GM23338 (cell line): ENCODE data around the gene TENM4. TPM values are rescaled to one million over a fixed set of nuclear protein-coding genes. Genes with fewer than 3 reads are reported as not detected.
A peak's percentile ranks its signal among the peaks of the same experiment; 100 is the strongest.

Experiments
- ATAC-seq: fragments of 200-7000 bp; cut with Tn5 transposase; 3 replicates; pipeline ENCODE4 v1.9.1; 2020
- DNase-seq: peaks from one replicate; pipeline ENCODE4 v3.0.0-alpha.2; 2015; ENCODE audit warnings: low spot score
- H2AFZ ChIP-seq: fragments of 200-600 bp; sonication (generic); 2 replicates; pipeline ENCODE4 v1.8.0; 2016; ENCODE audit warnings: antibody characterized with exemption, mild to moderate bottlenecking, moderate library complexity
- H3F3A ChIP-seq: fragments of 200-600 bp; sonication (generic); replicated peaks from 2 replicates; pipeline ENCODE4 v1.8.0; 2017; ENCODE audit warnings: antibody characterized with exemption, mixed run types, low read depth
- H3K27ac ChIP-seq: fragments of 200-600 bp; sonication (generic); 2 replicates; pipeline ENCODE4 v1.6.1; 2016; ENCODE audit warnings: low read depth
- H3K27me3 ChIP-seq: fragments of 200-600 bp; sonication (generic); 2 replicates; pipeline ENCODE4 v1.8.0; 2016; ENCODE audit warnings: mild to moderate bottlenecking, mixed run types, moderate library complexity; ENCODE audit not compliant: insufficient read depth
- H3K36me3 ChIP-seq: fragments of 200-600 bp; sonication (generic); 2 replicates; pipeline ENCODE4 v1.8.0; 2016; ENCODE audit warnings: mild to moderate bottlenecking; ENCODE audit not compliant: insufficient read depth
- H3K4me1 ChIP-seq: fragments of 200-600 bp; sonication (generic); 2 replicates; pipeline ENCODE4 v1.8.0; 2016; ENCODE audit warnings: mild to moderate bottlenecking, moderate library complexity; ENCODE audit not compliant: insufficient read depth
- H3K4me2 ChIP-seq: fragments of 200-600 bp; sonication (generic); 2 replicates; pipeline ENCODE4 v1.7.1; 2017; ENCODE audit warnings: mixed run types
- H3K4me3 ChIP-seq: fragments of 200-600 bp; sonication (generic); 2 replicates; pipeline ENCODE4 v1.6.1; 2016; ENCODE audit warnings: mixed run types
- H3K79me2 ChIP-seq: fragments of 200-600 bp; sonication (generic); replicated peaks from 2 replicates; pipeline ENCODE4 v1.8.0; 2017; ENCODE audit warnings: mild to moderate bottlenecking; ENCODE audit not compliant: insufficient read depth
- H3K9me2 ChIP-seq: fragments of 200-600 bp; sonication (generic); 2 replicates; pipeline ENCODE4 v1.8.0; 2017; ENCODE audit not compliant: insufficient read depth
- H4K20me1 ChIP-seq: fragments of 200-600 bp; sonication (generic); replicated peaks from 2 replicates; pipeline ENCODE4 v1.8.0; 2017; ENCODE audit warnings: mild to moderate bottlenecking; ENCODE audit not compliant: insufficient read depth
- H3K27ac Mint-ChIP-seq: 2 replicates; pipeline ENCODE4 v1.8.0; 2020; ENCODE audit warnings: inconsistent platforms, mild to moderate bottlenecking, moderate library complexity, mixed read lengths
- H3K27me3 Mint-ChIP-seq: 3 replicates; pipeline ENCODE4 v1.8.0; 2022; ENCODE audit warnings: low read depth, mild to moderate bottlenecking, moderate library complexity, mixed read lengths, inconsistent platforms; ENCODE audit not compliant: insufficient read depth, poor library complexity
- H3K36me3 Mint-ChIP-seq: 3 replicates; pipeline ENCODE4 v1.8.0; 2021; ENCODE audit warnings: low read depth, mild to moderate bottlenecking, inconsistent platforms, moderate library complexity, mixed read lengths
- H3K4me1 Mint-ChIP-seq: 3 replicates; pipeline ENCODE4 v1.8.0; 2020; ENCODE audit warnings: mild to moderate bottlenecking, inconsistent platforms, mixed read lengths
- H3K4me3 Mint-ChIP-seq: 3 replicates; pipeline ENCODE4 v1.8.0; 2021; ENCODE audit warnings: moderate library complexity, mild to moderate bottlenecking, inconsistent platforms, mixed read lengths
- H3K9me3 Mint-ChIP-seq: 3 replicates; pipeline ENCODE4 v1.8.0; 2020; ENCODE audit warnings: moderate library complexity, mild to moderate bottlenecking, inconsistent platforms, mixed read lengths
- CTCF ChIP-seq, 2 experiments: fragments of 200-600 bp in 1 of 2; sonication (generic) in 1 of 2; conservative IDR thresholded peaks; 2 replicates each; pipeline versions ENCODE4 v1.5.1 to v1.6.1; 2016 to 2017; ENCODE audit warnings: antibody characterized with exemption in 2 of 2, low read depth in 2 of 2, mild to moderate bottlenecking in 2 of 2, moderate library complexity in 1 of 2
- EZH2phosphoT487 ChIP-seq: fragments of 200-600 bp; sonication (generic); IDR thresholded peaks from one replicate; pipeline ENCODE4 v1.8.1; 2018; ENCODE audit warnings: antibody characterized with exemption; ENCODE audit not compliant: unreplicated experiment
- POLR2AphosphoS5 ChIP-seq: IDR thresholded peaks from 2 replicates; pipeline ENCODE4 v1.6.1; 2016; ENCODE audit warnings: antibody characterized with exemption, low read depth
- REST ChIP-seq: IDR thresholded peaks from one replicate; pipeline ENCODE4 v1.6.1; 2018; ENCODE audit warnings: antibody characterized with exemption; ENCODE audit not compliant: unreplicated experiment
- ZNF114 ChIP-seq: fragments of 250-450 bp; sonication (Bioruptor Pico); IDR thresholded peaks from 2 replicates; pipeline ENCODE4 v1.5.0; 2020; ENCODE audit warnings: mild to moderate bottlenecking, moderate library complexity
- ZNF331 ChIP-seq: fragments of 250-450 bp; sonication (Bioruptor Pico); IDR thresholded peaks from 2 replicates; pipeline ENCODE4 v1.5.0; 2020; ENCODE audit warnings: low read depth, mild to moderate bottlenecking, moderate library complexity
- ZNF462 ChIP-seq: fragments of 250-450 bp; sonication (Bioruptor Pico); IDR thresholded peaks from 2 replicates; pipeline ENCODE4 v1.5.0; 2020; ENCODE audit warnings: mild to moderate bottlenecking, moderate library complexity
- polyA plus RNA-seq: library from polyadenylated mRNA; unstranded; fragments of >200 nt; fragmentation: Nextera tagmentation; extraction: Ambion mirVana; gene quantifications from 2 replicates; pipeline ENCODE4 v1.2.1, GENCODE V29; 2016
- total RNA-seq: library from RNA; depleted of rRNA; stranded (reverse); fragments of >200 nt; shearing (Covaris generic); gene quantifications from 2 replicates; pipeline ENCODE4 v1.2.3, GENCODE V29; 2014

The TENM4 gene
- total and polyA plus RNA-seq, 2 experiments from 2014 or later = 7.3 TPM

- TF ChIP-seq ZNF462 (no peak), EZH2phosphoT487 (no peak)
Observed at GRCh38 chr11:78710417-78710816, 730.4 kb downstream of the TENM4 start (continued).

GRCh38 chr11:78708388-78708787 is 732.4 kb downstream of the TENM4 start:
- ATAC-seq (peak; percentile 53; the same call in 2 of the 3 replicates), DNase-seq (peak; percentile 47)
- H3K9me2 ChIP-seq = peaks cover 3% of the 10 kb centered on the region; the same call in 1 of the 2 replicates
- Mint-ChIP-seq H3K9me3 (no peaks in the 10 kb centered on the region), H3K27ac (peak overlapping the region; percentile 61; the same call in 1 of the 2 replicates), H3K27me3 (peaks cover 1% of the 10 kb centered on the region), H3K4me1 (no peaks in the 10 kb centered on the region), H3K4me3 (no peak overlapping the region), H3K36me3 (no peaks in the 10 kb centered on the region)
- no peaks in the 10 kb centered on the region for H3K79me2 ChIP-seq
- H3K4me3 ChIP-seq = no peak overlapping the region
- no peak overlapping the region for H2AFZ ChIP-seq
- H4K20me1 ChIP-seq = no peaks in the 10 kb centered on the region
- no peak overlapping the region for H3K27ac ChIP-seq
- no peak overlapping the region for H3K4me2 ChIP-seq
- H3F3A ChIP-seq = no peaks in the 10 kb centered on the region
- no peaks in the 10 kb centered on the region for H3K27me3 ChIP-seq
- H3K36me3 ChIP-seq = no peaks in the 10 kb centered on the region
- no peaks in the 10 kb centered on the region for H3K4me1 ChIP-seq
- TF ChIP-seq ZNF114 (CRISPR knock-in tag) (no peak), CTCF (conservative IDR thresholded peaks at IDR 0.05; ENCODE audit: low read depth in 2 of 2) (no peak), REST (no peak), POLR2AphosphoS5 (no peak), ZNF331 (no peak)
